K562 (cell line): Measurements from ENCODE around the gene MARS1. TPM values are rescaled to one million over a fixed set of nuclear protein-coding genes. Genes with fewer than 3 reads are reported as not detected.
A peak's percentile ranks its signal among the peaks of the same experiment; 100 is the strongest.

Experiments used
- ATF2 ChIP-seq: sonication (generic); formaldehyde crosslinking; IDR thresholded peaks from 2 replicates; pipeline ENCODE4 v1.8.1; 2022; ENCODE audit warnings: missing genetic modification reagents
- BMI1 ChIP-seq: fragments of 150-350 bp; IDR thresholded peaks from 2 replicates; pipeline ENCODE4 v1.6.1; 2014; ENCODE audit warnings: low read length
- CCAR2 ChIP-seq: fragments of 200-400 bp; formaldehyde crosslinking; IDR thresholded peaks from 2 replicates; pipeline ENCODE4 v1.6.1; 2017; ENCODE audit warnings: mild to moderate bottlenecking, low read depth, low read length
- GMEB1 ChIP-seq: fragments of 250-450 bp; sonication (Bioruptor Pico); IDR thresholded peaks from 2 replicates; pipeline ENCODE4 v1.4.0; 2020; ENCODE audit warnings: mild to moderate bottlenecking
- HLTF ChIP-seq: fragments of 450-650 bp; IDR thresholded peaks from 2 replicates; pipeline ENCODE4 v1.6.1; 2016
- ILK ChIP-seq: fragments of 450-650 bp; IDR thresholded peaks from 2 replicates; pipeline ENCODE4 v1.6.1; 2016; ENCODE audit warnings: missing genetic modification characterization, low read depth, mild to moderate bottlenecking, missing compliant biosample characterization, moderate library complexity, borderline replicate concordance
- KDM5B ChIP-seq: fragments of 200-600 bp; sonication (generic); IDR thresholded peaks from 2 replicates; pipeline ENCODE4 v1.6.1; 2012; ENCODE audit warnings: low read depth, mild to moderate bottlenecking, moderate library complexity, low read length, control low read depth, inconsistent platforms; ENCODE audit not compliant: insufficient replicate concordance
- KLF6 ChIP-seq: fragments of 250-450 bp; sonication (Bioruptor Pico); IDR thresholded peaks from 2 replicates; pipeline ENCODE4 v1.4.0; 2020; ENCODE audit warnings: mild to moderate bottlenecking, moderate library complexity, borderline replicate concordance
- MAFF ChIP-seq: IDR thresholded peaks from 2 replicates; pipeline ENCODE4 v1.6.1; 2012; ENCODE audit warnings: low read length, improper control_type of control experiment
- MED1 ChIP-seq: sonication (generic); formaldehyde crosslinking; IDR thresholded peaks from 2 replicates; pipeline ENCODE4 v1.8.1; 2023; ENCODE audit warnings: missing genetic modification reagents, borderline replicate concordance
- MTA2 ChIP-seq: fragments of 450-650 bp; IDR thresholded peaks from 2 replicates; pipeline ENCODE4 v1.6.1; 2016; ENCODE audit warnings: low read depth
- NFIC ChIP-seq: fragments of 450-650 bp; IDR thresholded peaks from 2 replicates; pipeline ENCODE4 v1.6.1; 2017; ENCODE audit warnings: mild to moderate bottlenecking, inconsistent platforms
- NFYB ChIP-seq: IDR thresholded peaks from 2 replicates; pipeline ENCODE4 v1.6.1; 2011; ENCODE audit warnings: mild to moderate bottlenecking, moderate library complexity; ENCODE audit not compliant: insufficient read length; ENCODE audit errors: extremely low read depth
- TBL1XR1 ChIP-seq, 2 experiments: IDR thresholded peaks; 2 replicates each; pipeline ENCODE4 v1.6.1; 2012; ENCODE audit warnings: improper control_type of control experiment in 2 of 2, low read length in 2 of 2, mild to moderate bottlenecking in 1 of 2
- TSC22D4 ChIP-seq: fragments of 450-650 bp; IDR thresholded peaks from 2 replicates; pipeline ENCODE4 v1.6.1; 2016; ENCODE audit warnings: missing genetic modification characterization, missing biosample characterization, control low read depth
- XRCC4 ChIP-seq: IDR thresholded peaks from one replicate; pipeline ENCODE4 v1.6.1; 2011; ENCODE audit not compliant: insufficient read depth, insufficient read length; ENCODE audit errors: extremely low read depth
- ZKSCAN3 ChIP-seq: fragments of 250-450 bp; sonication (Bioruptor Pico); IDR thresholded peaks from 2 replicates; pipeline ENCODE4 v1.4.0; 2020
- ZNF12 ChIP-seq: sonication (generic); formaldehyde crosslinking; IDR thresholded peaks from 2 replicates; pipeline ENCODE4 v1.4.0; 2020; ENCODE audit warnings: mild to moderate bottlenecking, missing genetic modification reagents
- ZNF311 ChIP-seq: fragments of 250-450 bp; sonication (Bioruptor Pico); IDR thresholded peaks from 2 replicates; pipeline ENCODE4 v1.4.0; 2020; ENCODE audit warnings: mild to moderate bottlenecking, moderate library complexity
- polyA plus RNA-seq, 8 experiments: library from polyadenylated mRNA; depleted of rRNA in 4 of 8; stranded (reverse) in 5 of 8; unstranded in 3 of 8; fragments of >200 nt; fragmentation: Nextera tagmentation in 2 of 8; fragmentation: Illumina TruSeq in 1 of 8; extraction: Ambion mirVana in 2 of 8; extraction: Trizol in 1 of 8; gene quantifications; 2 replicates each; pipeline versions ENCODE4 v1.2.1 to v1.2.3, GENCODE V29; 2011 to 2014; ENCODE audit warnings: inconsistent platforms in 1 of 8, missing spikeins in 1 of 8
- total RNA-seq, 7 experiments: library from RNA; depleted of rRNA in 6 of 7; stranded (reverse); fragments of >200 nt in 6 of 7; fragmentation: Illumina TruSeq in 2 of 7; extraction: Trizol in 2 of 7; gene quantifications; 2 replicates each; pipeline versions ENCODE4 v1.2.1 to v1.2.3, GENCODE V29; 2011 to 2021; ENCODE audit warnings: low replicate concordance in 1 of 7
- TF ChIP-seq, protein P1 (sequence below), 2 experiments: fragments of 150-350 bp in 1 of 2; IDR thresholded peaks; 2 replicates each; pipeline ENCODE4 v1.6.1; 2012 to 2016; ENCODE audit warnings: low read depth in 2 of 2, low read length in 2 of 2, mild to moderate bottlenecking in 1 of 2, moderate library complexity in 1 of 2
- TF ChIP-seq, protein P2 (sequence below): fragments of 250-450 bp; sonication (Bioruptor Pico); IDR thresholded peaks from 2 replicates; pipeline ENCODE4 v1.8.0; 2021; ENCODE audit warnings: mild to moderate bottlenecking, moderate library complexity

The MARS1 gene
- total and polyA plus RNA-seq, 9 of the 15 experiments (the other 6 are each of a cell fraction or from before 2014, with no cell fraction given) = 117 to 382 (median 220) TPM

DNA sequence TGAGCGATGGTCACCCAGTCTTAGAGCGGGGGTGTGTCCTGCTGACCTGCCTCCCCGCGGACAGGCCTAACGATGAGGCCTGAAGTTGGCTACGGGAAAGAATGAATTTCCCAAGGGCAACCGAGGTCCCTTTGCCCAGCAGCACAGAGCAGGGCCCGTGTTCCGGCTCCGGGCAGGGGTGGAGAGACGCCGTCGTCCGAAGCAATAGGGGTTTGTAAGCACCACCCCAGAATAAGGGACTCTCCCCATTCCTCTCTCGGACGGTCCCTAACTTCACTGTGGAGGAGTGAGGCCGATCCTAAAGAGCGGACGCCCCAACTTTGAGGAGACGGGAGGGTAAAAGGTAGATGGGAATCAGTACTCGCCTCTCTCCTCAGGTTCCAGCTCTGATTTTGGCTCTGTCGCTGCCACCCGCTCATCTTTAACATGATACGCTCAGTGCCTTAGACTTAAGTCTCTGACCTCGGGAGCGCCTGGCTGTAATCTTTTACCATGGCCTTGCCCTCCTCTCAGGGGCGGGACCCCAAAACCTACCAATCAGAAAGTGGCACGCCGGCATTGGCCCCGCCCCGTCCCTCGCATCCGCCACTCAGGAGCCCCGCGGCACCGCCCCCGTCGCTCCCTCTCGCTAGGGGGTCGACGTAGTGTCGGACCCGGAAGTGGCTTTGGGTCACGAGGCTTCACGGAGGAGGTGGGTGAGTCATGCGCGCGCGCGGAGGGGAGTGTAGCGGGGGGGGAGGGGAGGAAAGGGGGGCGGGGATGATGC is 32.4 kb downstream of the MARS1 start, which contains the start of gene DDIT3 (continued):
- TF ChIP-seq ATF2 (CRISPR knock-in tag) (no peak), KDM5B (peak; percentile 99), TBL1XR1 (IDR thresholded peaks at IDR 0.05; ENCODE audit: low read length in 2 of 2) (peak; percentile 13 to 19; a peak in 2 of 4 replicates), NFIC (peak; percentile 70), CCAR2 (no peak), MED1 (CRISPR knock-in tag) (peak; percentile 90; the same call in 1 of the 2 replicates), HLTF (peak; percentile 75; the same call in 1 of the 2 replicates), ZKSCAN3 (no peak), BMI1 (no peak), ZNF311 (CRISPR knock-in tag) (no peak), GMEB1 (CRISPR knock-in tag) (no peak), MAFF (no peak), XRCC4 (no peak), MTA2 (no peak), NFYB (peak; percentile 53), TSC22D4 (tag) (no peak), ILK (tag) (no peak), ZNF12 (CRISPR knock-in tag) (no peak), KLF6 (no peak)
- TF ChIP-seq, protein P1, sequence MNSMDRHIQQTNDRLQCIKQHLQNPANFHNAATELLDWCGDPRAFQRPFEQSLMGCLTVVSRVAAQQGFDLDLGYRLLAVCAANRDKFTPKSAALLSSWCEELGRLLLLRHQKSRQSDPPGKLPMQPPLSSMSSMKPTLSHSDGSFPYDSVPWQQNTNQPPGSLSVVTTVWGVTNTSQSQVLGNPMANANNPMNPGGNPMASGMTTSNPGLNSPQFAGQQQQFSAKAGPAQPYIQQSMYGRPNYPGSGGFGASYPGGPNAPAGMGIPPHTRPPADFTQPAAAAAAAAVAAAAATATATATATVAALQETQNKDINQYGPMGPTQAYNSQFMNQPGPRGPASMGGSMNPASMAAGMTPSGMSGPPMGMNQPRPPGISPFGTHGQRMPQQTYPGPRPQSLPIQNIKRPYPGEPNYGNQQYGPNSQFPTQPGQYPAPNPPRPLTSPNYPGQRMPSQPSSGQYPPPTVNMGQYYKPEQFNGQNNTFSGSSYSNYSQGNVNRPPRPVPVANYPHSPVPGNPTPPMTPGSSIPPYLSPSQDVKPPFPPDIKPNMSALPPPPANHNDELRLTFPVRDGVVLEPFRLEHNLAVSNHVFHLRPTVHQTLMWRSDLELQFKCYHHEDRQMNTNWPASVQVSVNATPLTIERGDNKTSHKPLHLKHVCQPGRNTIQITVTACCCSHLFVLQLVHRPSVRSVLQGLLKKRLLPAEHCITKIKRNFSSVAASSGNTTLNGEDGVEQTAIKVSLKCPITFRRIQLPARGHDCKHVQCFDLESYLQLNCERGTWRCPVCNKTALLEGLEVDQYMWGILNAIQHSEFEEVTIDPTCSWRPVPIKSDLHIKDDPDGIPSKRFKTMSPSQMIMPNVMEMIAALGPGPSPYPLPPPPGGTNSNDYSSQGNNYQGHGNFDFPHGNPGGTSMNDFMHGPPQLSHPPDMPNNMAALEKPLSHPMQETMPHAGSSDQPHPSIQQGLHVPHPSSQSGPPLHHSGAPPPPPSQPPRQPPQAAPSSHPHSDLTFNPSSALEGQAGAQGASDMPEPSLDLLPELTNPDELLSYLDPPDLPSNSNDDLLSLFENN (IDR thresholded peaks at IDR 0.05; ENCODE audit: low read depth in 2 of 2, low read length in 2 of 2) = peak in 1 of 2 experiments; percentile 82; a peak in 2 of 4 replicates
- TF ChIP-seq, protein P2, sequence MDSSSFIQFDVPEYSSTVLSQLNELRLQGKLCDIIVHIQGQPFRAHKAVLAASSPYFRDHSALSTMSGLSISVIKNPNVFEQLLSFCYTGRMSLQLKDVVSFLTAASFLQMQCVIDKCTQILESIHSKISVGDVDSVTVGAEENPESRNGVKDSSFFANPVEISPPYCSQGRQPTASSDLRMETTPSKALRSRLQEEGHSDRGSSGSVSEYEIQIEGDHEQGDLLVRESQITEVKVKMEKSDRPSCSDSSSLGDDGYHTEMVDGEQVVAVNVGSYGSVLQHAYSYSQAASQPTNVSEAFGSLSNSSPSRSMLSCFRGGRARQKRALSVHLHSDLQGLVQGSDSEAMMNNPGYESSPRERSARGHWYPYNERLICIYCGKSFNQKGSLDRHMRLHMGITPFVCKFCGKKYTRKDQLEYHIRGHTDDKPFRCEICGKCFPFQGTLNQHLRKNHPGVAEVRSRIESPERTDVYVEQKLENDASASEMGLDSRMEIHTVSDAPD = no peak
